Fibroblast of villous mesenchyme (primary cell): Measurements from ENCODE around the gene PLPP4. TPM values are rescaled to one million over a fixed set of nuclear protein-coding genes. Genes with fewer than 3 reads are reported as not detected.

ENCODE experiments used
- DNase-seq: peaks from one replicate; pipeline ENCODE4 v3.0.0-alpha.2; 2010; ENCODE audit warnings: low read depth
- H3K4me3 ChIP-seq: 2 replicates; pipeline ENCODE4 v1.5.1; 2011; ENCODE audit warnings: low read depth, mild to moderate bottlenecking, low read length
- CTCF ChIP-seq: IDR thresholded peaks from 2 replicates; pipeline ENCODE4 v1.5.1; 2012; ENCODE audit warnings: low read depth, mild to moderate bottlenecking, low read length; ENCODE audit not compliant: insufficient read depth
- total RNA-seq: library from RNA; depleted of rRNA; stranded (reverse); fragments of >200 nt; gene quantifications from 2 replicates; pipeline ENCODE4 v1.2.3, GENCODE V29; 2012

Gene PLPP4
- total RNA-seq, 1 donor, result 0.86 TPM

GRCh38 chr10:120422457-120422856 lies 34.6 kb upstream of the PLPP4 start:
- TF ChIP-seq CTCF, result no peak
- peak; percentile 84 for DNase-seq
- no peak overlapping the region for H3K4me3 ChIP-seq

DNA sequence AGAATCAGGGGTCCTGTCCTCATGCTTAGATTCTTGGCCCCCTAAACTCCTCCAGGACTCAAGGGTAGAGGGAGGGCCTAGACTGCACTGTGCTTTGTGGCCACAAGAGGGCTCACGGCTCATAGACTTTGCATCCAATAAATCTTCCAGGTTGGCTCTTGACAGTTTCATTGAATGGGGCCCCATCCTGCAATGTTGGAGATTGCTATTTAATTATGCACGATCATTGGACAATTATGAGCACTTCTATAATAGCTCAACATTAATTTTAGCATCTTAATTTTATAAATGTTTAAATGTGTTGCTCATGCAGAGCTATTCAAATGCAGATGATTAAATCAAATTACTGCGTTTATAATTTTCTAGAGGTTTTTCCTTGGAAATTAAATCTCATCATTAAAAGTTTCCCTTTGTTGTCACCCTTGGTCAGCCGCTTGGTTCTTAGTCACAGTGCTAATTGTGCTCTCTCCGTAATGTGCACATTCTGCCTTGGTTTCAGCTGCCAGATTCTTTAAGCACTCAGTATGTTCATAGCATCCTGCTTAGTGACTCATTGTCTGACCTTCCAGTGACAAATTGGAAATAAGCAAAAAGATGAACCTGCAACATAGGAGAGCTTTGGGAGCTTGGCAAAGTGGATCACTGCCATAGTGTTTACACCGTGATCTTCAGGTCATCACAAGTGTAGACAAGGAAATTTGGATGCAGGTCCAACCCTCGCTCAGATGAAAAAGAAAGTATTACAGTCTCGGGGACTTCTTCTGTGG lies 33.4 kb upstream of the PLPP4 start:
- TF ChIP-seq CTCF, result peak; percentile 90
- DNase-seq, result peak; percentile 45
- no peak overlapping the region for H3K4me3 ChIP-seq

GRCh38 chr10:120424198-120424464 lies 32.9 kb upstream of the PLPP4 start:
- no peak overlapping the region for H3K4me3 ChIP-seq
- TF ChIP-seq CTCF, result no peak
- no peak for DNase-seq

GRCh38 chr10:120426306-120426705 lies 30.7 kb upstream of the PLPP4 start:
- H3K4me3 ChIP-seq, result no peak overlapping the region
- no peak for TF ChIP-seq CTCF
- DNase-seq, result no peak

GRCh38 chr10:120428754-120429153 lies 28.3 kb upstream of the PLPP4 start:
- no peak for DNase-seq

DNA sequence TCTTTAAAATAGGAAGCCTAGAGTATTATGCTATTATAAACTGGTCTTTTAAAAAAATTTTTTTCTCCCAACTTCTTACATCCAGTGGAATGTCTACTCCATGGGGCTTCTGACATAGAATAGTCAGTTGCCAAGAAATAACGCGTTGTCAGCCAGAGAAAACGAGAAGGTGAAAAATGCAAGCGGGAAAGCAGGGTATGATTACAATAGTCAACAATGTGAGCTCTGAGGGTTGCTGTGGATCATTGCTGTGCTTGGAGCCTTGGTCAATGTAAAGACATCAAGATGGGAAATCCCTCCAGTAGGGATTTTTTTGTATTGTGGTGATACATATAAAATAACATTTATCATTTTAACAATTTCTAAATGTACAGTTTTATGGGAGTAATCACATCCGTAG lies 27.6 kb upstream of the PLPP4 start:
- TF ChIP-seq CTCF, result no peak
- DNase-seq, result no peak
- H3K4me3 ChIP-seq, result no peak overlapping the region

More at GRCh38 chr10:120428754-120429153, 28.3 kb upstream of the PLPP4 start:
- H3K4me3 ChIP-seq, result no peak overlapping the region
- TF ChIP-seq CTCF, result no peak

GRCh38 chr10:120431251-120431651 lies 25.8 kb upstream of the PLPP4 start:
- no peak overlapping the region for H3K4me3 ChIP-seq
- DNase-seq, result no peak

More at GRCh38 chr10:120431251-120431651, 25.8 kb upstream of the PLPP4 start:
- TF ChIP-seq CTCF, result no peak
